ENCODE measurements around the gene FAM32A. TPM values are rescaled to one million over a fixed set of nuclear protein-coding genes. Genes with fewer than 3 reads are reported as not detected.

The FAM32A gene
- total and polyA plus RNA-seq, 8 donors, result 14.8 to 48.6 (median 24.1) TPM

DNA sequence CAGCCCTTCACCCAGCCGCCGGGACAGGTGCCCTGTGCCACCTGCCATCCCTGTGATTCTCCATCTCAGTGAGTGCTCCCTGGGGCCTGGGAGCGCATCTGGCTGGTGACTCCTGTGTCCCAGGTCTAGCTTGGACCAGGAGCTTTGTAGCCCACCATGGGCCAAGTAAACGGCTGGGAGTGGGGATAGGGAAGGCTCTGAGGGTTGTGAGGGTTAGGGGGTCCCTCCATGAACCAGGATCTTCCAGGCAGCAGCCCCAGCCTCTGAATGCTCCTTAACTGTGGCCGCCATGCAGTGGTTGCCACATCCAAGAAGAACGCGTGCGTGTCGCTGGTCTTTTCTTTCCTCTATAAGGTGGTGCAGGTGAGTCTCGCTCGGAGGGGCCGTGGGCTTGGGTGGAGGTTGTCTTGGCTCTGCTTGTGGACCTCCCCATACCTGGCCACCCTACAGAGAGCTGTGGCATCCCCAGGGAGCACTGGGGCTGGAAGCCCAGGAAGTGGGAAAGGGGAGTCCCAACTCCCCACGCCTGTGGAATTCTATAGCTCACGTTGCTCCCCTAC, 20.9 kb downstream of the FAM32A start:
- DNase-seq (no peak), ATAC-seq (no peak), FAIRE-seq (no peak)
- Histone ChIP-seq H3K9me3 (no peaks in the 10 kb centered on the region), H3K27me3 (no peaks in the 10 kb centered on the region), H3K4me1 (no peaks in the 10 kb centered on the region), H3K4me3 (no peak overlapping the region), H3K27ac (no peak overlapping the region), H3K36me3 (peaks cover 3 to 20% (median 6%) of the 10 kb centered on the region in 3 donors)
- TF ChIP-seq, protein P1, sequence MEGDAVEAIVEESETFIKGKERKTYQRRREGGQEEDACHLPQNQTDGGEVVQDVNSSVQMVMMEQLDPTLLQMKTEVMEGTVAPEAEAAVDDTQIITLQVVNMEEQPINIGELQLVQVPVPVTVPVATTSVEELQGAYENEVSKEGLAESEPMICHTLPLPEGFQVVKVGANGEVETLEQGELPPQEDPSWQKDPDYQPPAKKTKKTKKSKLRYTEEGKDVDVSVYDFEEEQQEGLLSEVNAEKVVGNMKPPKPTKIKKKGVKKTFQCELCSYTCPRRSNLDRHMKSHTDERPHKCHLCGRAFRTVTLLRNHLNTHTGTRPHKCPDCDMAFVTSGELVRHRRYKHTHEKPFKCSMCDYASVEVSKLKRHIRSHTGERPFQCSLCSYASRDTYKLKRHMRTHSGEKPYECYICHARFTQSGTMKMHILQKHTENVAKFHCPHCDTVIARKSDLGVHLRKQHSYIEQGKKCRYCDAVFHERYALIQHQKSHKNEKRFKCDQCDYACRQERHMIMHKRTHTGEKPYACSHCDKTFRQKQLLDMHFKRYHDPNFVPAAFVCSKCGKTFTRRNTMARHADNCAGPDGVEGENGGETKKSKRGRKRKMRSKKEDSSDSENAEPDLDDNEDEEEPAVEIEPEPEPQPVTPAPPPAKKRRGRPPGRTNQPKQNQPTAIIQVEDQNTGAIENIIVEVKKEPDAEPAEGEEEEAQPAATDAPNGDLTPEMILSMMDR (IDR thresholded peaks at IDR 0.05), result no peak
- 93 to 94% methylated on average over 14 of the region's 14 CpGs for WGBS, 2 donors
- intact Hi-C loops (cut with DNase I), result no loop called here

DNA sequence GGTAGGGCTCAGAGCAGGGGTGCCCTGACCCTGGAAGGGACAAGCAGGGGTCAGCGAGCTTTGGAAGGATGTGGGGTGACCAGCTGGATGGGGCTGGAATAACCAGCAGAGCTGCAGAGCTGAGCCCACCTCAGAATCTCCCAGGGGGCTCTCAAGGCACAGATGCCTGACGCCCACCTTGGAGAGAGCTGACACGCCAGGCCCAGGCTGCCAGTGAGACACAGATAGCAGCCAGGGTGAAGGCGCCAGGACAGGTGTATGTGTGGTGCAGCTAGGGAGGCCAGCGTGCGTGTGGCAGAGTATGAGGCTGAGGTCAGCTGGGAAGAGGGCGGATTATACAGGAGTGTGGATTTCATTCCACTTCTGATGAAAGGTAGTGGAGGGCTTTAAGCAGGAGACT, 21.4 kb downstream of the FAM32A start:
- H3K4me3 ChIP-seq, result no peak overlapping the region
- H3K27me3 ChIP-seq, result no peaks in the 10 kb centered on the region
- no peak for FAIRE-seq
- H3K4me1 ChIP-seq, result no peaks in the 10 kb centered on the region
- H3K9me3 ChIP-seq, result no peaks in the 10 kb centered on the region
- no peak overlapping the region for H3K27ac ChIP-seq
- no peak for DNase-seq
- TF ChIP-seq, protein P1 (IDR thresholded peaks at IDR 0.05), result no peak
- no peak for ATAC-seq
- H3K36me3 ChIP-seq, result peaks cover 3 to 20% (median 6%) of the 10 kb centered on the region in 3 donors
- 93 to 94% methylated on average over 7 of the region's 7 CpGs for WGBS, 2 donors
- intact Hi-C loops (cut with DNase I), result no loop called here

DNA sequence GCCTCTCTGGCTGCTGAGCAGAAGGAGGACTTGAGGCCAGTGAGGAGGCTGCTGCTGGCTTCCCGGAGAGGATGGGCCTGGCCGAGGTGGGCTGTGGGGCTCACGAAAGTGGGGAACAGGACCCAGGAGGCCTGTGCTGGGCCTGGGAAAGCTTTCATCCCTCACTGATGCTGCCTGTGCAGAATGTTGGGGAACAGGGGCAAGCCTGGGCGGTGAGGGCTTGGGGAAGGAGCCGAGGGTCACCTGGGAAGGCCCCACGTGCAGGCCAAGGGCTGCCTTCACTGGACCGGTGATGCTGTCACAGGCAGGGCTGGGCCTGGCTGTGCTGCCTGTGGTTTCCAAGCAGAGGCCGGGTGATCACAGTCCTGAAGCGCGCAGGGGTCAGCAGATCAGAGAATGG, 21.9 kb downstream of the FAM32A start:
- Histone ChIP-seq H3K27ac (no peak overlapping the region), H3K27me3 (no peaks in the 10 kb centered on the region), H3K36me3 (peaks cover 3 to 20% (median 6%) of the 10 kb centered on the region in 3 donors), H3K9me3 (no peaks in the 10 kb centered on the region), H3K4me3 (no peak overlapping the region), H3K4me1 (no peaks in the 10 kb centered on the region)
- TF ChIP-seq, protein P1 (IDR thresholded peaks at IDR 0.05), result no peak
- intact Hi-C loops (cut with DNase I), result no loop called here
- FAIRE-seq, result no peak
- 93% methylated on average over 10 of the region's 10 CpGs for WGBS, 2 donors
- ATAC-seq, result no peak
- peak in 1 of 6 donors; percentile 48 for DNase-seq

DNA sequence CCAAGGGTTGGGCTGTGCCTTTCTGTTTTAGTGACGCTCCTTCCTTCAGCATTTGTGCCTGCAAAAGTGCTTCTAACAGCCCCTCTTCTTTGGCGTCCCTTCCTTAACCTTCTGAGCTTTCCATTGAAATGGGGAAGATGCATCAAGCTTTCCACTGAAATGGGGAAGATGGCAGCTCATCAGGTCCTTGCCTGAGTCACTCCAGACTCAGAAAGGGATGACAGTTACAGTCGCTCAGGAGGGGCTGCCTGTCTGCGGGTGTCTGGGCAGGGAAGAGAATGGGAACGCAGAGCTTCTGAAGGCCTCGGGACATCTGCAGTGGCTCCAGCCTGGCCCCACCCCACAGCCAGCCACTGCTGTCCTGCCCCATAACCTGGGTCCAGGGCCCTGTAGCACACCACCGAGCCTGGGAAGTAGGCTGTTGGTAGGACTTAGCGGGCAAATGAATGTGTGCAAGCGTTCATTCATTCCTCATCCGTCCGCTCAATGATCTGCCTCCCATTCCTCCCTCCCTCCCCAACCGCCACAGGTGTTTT, 22.3 kb downstream of the FAM32A start:
- FAIRE-seq (no peak), ATAC-seq (no peak), DNase-seq (no peak)
- no peaks in the 10 kb centered on the region for H3K9me3 ChIP-seq
- WGBS, 2 donors, result 88 to 93% methylated on average over 12 of the region's 12 CpGs
- no peak overlapping the region for H3K27ac ChIP-seq
- H3K4me3 ChIP-seq, result no peak overlapping the region
- intact Hi-C loops (cut with DNase I), result no loop called here
- H3K4me1 ChIP-seq, result no peaks in the 10 kb centered on the region
- no peaks in the 10 kb centered on the region for H3K27me3 ChIP-seq
- TF ChIP-seq, protein P1 (IDR thresholded peaks at IDR 0.05), result no peak
- peaks cover 3 to 20% (median 6%) of the 10 kb centered on the region in 3 donors for H3K36me3 ChIP-seq

DNA sequence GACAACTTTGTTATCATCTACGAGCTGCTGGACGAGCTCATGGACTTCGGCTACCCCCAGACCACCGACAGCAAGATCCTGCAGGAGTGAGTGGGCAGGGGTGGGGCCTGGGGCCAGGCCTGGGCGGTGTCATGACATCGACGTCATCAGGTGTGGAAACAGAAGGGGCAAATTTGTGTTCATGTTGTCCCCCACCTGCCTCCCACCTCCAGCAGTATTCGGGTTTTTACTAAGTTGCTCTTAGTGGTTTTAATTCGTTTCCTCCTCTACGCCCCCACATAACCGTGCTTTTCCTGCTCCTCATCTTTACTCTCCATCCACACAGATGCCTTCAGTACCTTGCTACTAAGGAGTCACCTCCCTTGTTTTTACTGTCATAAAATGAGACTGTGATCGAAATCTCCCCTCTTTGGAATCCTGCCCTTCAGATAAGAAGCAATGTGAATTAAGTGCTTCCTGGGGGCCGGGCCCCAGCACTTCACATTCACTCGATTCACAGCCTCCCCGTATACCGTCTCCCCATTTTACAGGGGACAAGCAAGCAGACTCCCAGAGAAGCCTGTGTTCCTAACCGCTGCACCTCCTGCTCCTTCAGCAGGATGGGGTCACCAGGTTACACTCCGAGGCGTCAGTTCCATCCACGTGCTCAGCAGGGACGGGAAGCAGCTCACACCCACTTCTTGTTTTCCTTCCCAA, 23.0 kb downstream of the FAM32A start:
- Histone ChIP-seq H3K9me3 (no peaks in the 10 kb centered on the region), H3K27me3 (no peaks in the 10 kb centered on the region), H3K27ac (no peak overlapping the region), H3K36me3 (peaks cover 3 to 20% (median 6%) of the 10 kb centered on the region in 3 donors), H3K4me3 (no peak overlapping the region), H3K4me1 (no peaks in the 10 kb centered on the region)
- TF ChIP-seq, protein P1 (IDR thresholded peaks at IDR 0.05), result no peak
- intact Hi-C loops (cut with DNase I), result no loop called here
- DNase-seq (no peak), FAIRE-seq (no peak), ATAC-seq (no peak)
- WGBS, 2 donors, result 89 to 90% methylated on average over 21 of the region's 21 CpGs

All from pancreas (tissue), 10 donors.